Measurements from ENCODE around the gene KCTD2.
"Not testable (repeated sequence)": the region's sequence is repeated elsewhere in the genome, so short reads cannot be mapped to it uniquely, and the experiment has no call there.

The KCTD2 gene

GRCh38 chr17:75020331-75021110 lies 26.5 kb upstream of the KCTD2 start:
- no peak for DNase-seq

GRCh38 chr17:75024686-75025397 lies 22.2 kb upstream of the KCTD2 start:
- DNase-seq = no peak

GRCh38 chr17:75025398-75025734 lies 21.7 kb upstream of the KCTD2 start:
- not testable (repeated sequence) for DNase-seq

GRCh38 chr17:75026650-75027049 lies 20.4 kb upstream of the KCTD2 start:
- DNase-seq = not testable (repeated sequence)

GRCh38 chr17:75030161-75030560 lies 16.9 kb upstream of the KCTD2 start:
- DNase-seq = no peak

GRCh38 chr17:75031972-75032719 lies 14.9 kb upstream of the KCTD2 start:
- DNase-seq = no peak

- DNase-seq = no peak
Observed at GRCh38 chr17:75032720-75033280, 14.2 kb upstream of the KCTD2 start.

- peak; percentile 88 for DNase-seq
Observed at GRCh38 chr17:75033346-75034235, 13.4 kb upstream of the KCTD2 start.

GRCh38 chr17:75034236-75034908 lies 12.7 kb upstream of the KCTD2 start:
- peak; percentile 83 for DNase-seq

GRCh38 chr17:75036643-75037268 lies 10.3 kb upstream of the KCTD2 start:
- DNase-seq = no peak

GRCh38 chr17:75039238-75039637 lies 7.8 kb upstream of the KCTD2 start:
- no peak for DNase-seq

- no peak for DNase-seq
Observed at GRCh38 chr17:75041656-75042280, 5.3 kb upstream of the KCTD2 start.

- not testable (repeated sequence) for DNase-seq
Observed at GRCh38 chr17:75043789-75044188, 3.2 kb upstream of the KCTD2 start.

GRCh38 chr17:75044716-75045115 lies 2.3 kb upstream of the KCTD2 start:
- no peak for DNase-seq

- DNase-seq = not testable (repeated sequence)
Observed at GRCh38 chr17:75045946-75046406, 1.0 kb upstream of the KCTD2 start.

- DNase-seq = no peak
Observed at GRCh38 chr17:75047398-75048098, 523 bp downstream of the KCTD2 start.

GRCh38 chr17:75048249-75048878 lies 1.3 kb downstream of the KCTD2 start:
- DNase-seq = no peak

- no peak for DNase-seq
Observed at GRCh38 chr17:75049057-75049456, 2.0 kb downstream of the KCTD2 start.

- DNase-seq = no peak
Observed at GRCh38 chr17:75049706-75050105, 2.7 kb downstream of the KCTD2 start.
